GM23338 (cell line): ENCODE results near the gene NR4A1. TPM values are rescaled to one million over a fixed set of nuclear protein-coding genes. Genes with fewer than 3 reads are reported as not detected.

Source experiments
- ATAC-seq: fragments of 200-7000 bp; cut with Tn5 transposase; 3 replicates; pipeline ENCODE4 v1.9.1; 2020
- DNase-seq: peaks from one replicate; pipeline ENCODE4 v3.0.0-alpha.2; 2015; ENCODE audit warnings: low spot score
- H2AFZ ChIP-seq: fragments of 200-600 bp; sonication (generic); 2 replicates; pipeline ENCODE4 v1.8.0; 2016; ENCODE audit warnings: antibody characterized with exemption, mild to moderate bottlenecking, moderate library complexity
- H3F3A ChIP-seq: fragments of 200-600 bp; sonication (generic); replicated peaks from 2 replicates; pipeline ENCODE4 v1.8.0; 2017; ENCODE audit warnings: antibody characterized with exemption, mixed run types, low read depth
- H3K27ac ChIP-seq: fragments of 200-600 bp; sonication (generic); 2 replicates; pipeline ENCODE4 v1.6.1; 2016; ENCODE audit warnings: low read depth
- H3K27me3 ChIP-seq: fragments of 200-600 bp; sonication (generic); 2 replicates; pipeline ENCODE4 v1.8.0; 2016; ENCODE audit warnings: mild to moderate bottlenecking, mixed run types, moderate library complexity; ENCODE audit not compliant: insufficient read depth
- H3K36me3 ChIP-seq: fragments of 200-600 bp; sonication (generic); 2 replicates; pipeline ENCODE4 v1.8.0; 2016; ENCODE audit warnings: mild to moderate bottlenecking; ENCODE audit not compliant: insufficient read depth
- H3K4me1 ChIP-seq: fragments of 200-600 bp; sonication (generic); 2 replicates; pipeline ENCODE4 v1.8.0; 2016; ENCODE audit warnings: mild to moderate bottlenecking, moderate library complexity; ENCODE audit not compliant: insufficient read depth
- H3K4me2 ChIP-seq: fragments of 200-600 bp; sonication (generic); 2 replicates; pipeline ENCODE4 v1.7.1; 2017; ENCODE audit warnings: mixed run types
- H3K4me3 ChIP-seq: fragments of 200-600 bp; sonication (generic); 2 replicates; pipeline ENCODE4 v1.6.1; 2016; ENCODE audit warnings: mixed run types
- H3K79me2 ChIP-seq: fragments of 200-600 bp; sonication (generic); replicated peaks from 2 replicates; pipeline ENCODE4 v1.8.0; 2017; ENCODE audit warnings: mild to moderate bottlenecking; ENCODE audit not compliant: insufficient read depth
- H3K9me2 ChIP-seq: fragments of 200-600 bp; sonication (generic); 2 replicates; pipeline ENCODE4 v1.8.0; 2017; ENCODE audit not compliant: insufficient read depth
- H4K20me1 ChIP-seq: fragments of 200-600 bp; sonication (generic); replicated peaks from 2 replicates; pipeline ENCODE4 v1.8.0; 2017; ENCODE audit warnings: mild to moderate bottlenecking; ENCODE audit not compliant: insufficient read depth
- H3K27ac Mint-ChIP-seq: 2 replicates; pipeline ENCODE4 v1.8.0; 2020; ENCODE audit warnings: inconsistent platforms, mild to moderate bottlenecking, moderate library complexity, mixed read lengths
- H3K27me3 Mint-ChIP-seq: 3 replicates; pipeline ENCODE4 v1.8.0; 2022; ENCODE audit warnings: low read depth, mild to moderate bottlenecking, moderate library complexity, mixed read lengths, inconsistent platforms; ENCODE audit not compliant: insufficient read depth, poor library complexity
- H3K36me3 Mint-ChIP-seq: 3 replicates; pipeline ENCODE4 v1.8.0; 2021; ENCODE audit warnings: low read depth, mild to moderate bottlenecking, inconsistent platforms, moderate library complexity, mixed read lengths
- H3K4me1 Mint-ChIP-seq: 3 replicates; pipeline ENCODE4 v1.8.0; 2020; ENCODE audit warnings: mild to moderate bottlenecking, inconsistent platforms, mixed read lengths
- H3K4me3 Mint-ChIP-seq: 3 replicates; pipeline ENCODE4 v1.8.0; 2021; ENCODE audit warnings: moderate library complexity, mild to moderate bottlenecking, inconsistent platforms, mixed read lengths
- H3K9me3 Mint-ChIP-seq: 3 replicates; pipeline ENCODE4 v1.8.0; 2020; ENCODE audit warnings: moderate library complexity, mild to moderate bottlenecking, inconsistent platforms, mixed read lengths
- CREB1 ChIP-seq: fragments of 250-450 bp; sonication (Bioruptor Pico); IDR thresholded peaks from 2 replicates; pipeline ENCODE4 v1.5.0; 2020; ENCODE audit warnings: low read depth, mild to moderate bottlenecking, moderate library complexity
- EZH2 ChIP-seq: fragments of 200-600 bp; sonication (generic); IDR thresholded peaks from one replicate; pipeline ENCODE4 v1.8.0; 2017; ENCODE audit warnings: antibody characterized with exemption, mild to moderate bottlenecking, low read depth; ENCODE audit not compliant: unreplicated experiment
- EZH2phosphoT487 ChIP-seq: fragments of 200-600 bp; sonication (generic); IDR thresholded peaks from one replicate; pipeline ENCODE4 v1.8.1; 2018; ENCODE audit warnings: antibody characterized with exemption; ENCODE audit not compliant: unreplicated experiment
- JUNB ChIP-seq: IDR thresholded peaks from one replicate; pipeline ENCODE4 v1.6.1; 2016; ENCODE audit warnings: antibody characterized with exemption; ENCODE audit not compliant: unreplicated experiment
- NANOG ChIP-seq: IDR thresholded peaks from 2 replicates; pipeline ENCODE4 v1.6.1; 2016; ENCODE audit warnings: antibody characterized with exemption, borderline replicate concordance
- STAT1 ChIP-seq: IDR thresholded peaks from one replicate; pipeline ENCODE4 v1.6.1; 2016; ENCODE audit warnings: antibody characterized with exemption; ENCODE audit not compliant: unreplicated experiment
- ZNF114 ChIP-seq: fragments of 250-450 bp; sonication (Bioruptor Pico); IDR thresholded peaks from 2 replicates; pipeline ENCODE4 v1.5.0; 2020; ENCODE audit warnings: mild to moderate bottlenecking, moderate library complexity
- ZNF331 ChIP-seq: fragments of 250-450 bp; sonication (Bioruptor Pico); IDR thresholded peaks from 2 replicates; pipeline ENCODE4 v1.5.0; 2020; ENCODE audit warnings: low read depth, mild to moderate bottlenecking, moderate library complexity
- ZNF462 ChIP-seq: fragments of 250-450 bp; sonication (Bioruptor Pico); IDR thresholded peaks from 2 replicates; pipeline ENCODE4 v1.5.0; 2020; ENCODE audit warnings: mild to moderate bottlenecking, moderate library complexity
- polyA plus RNA-seq: library from polyadenylated mRNA; unstranded; fragments of >200 nt; fragmentation: Nextera tagmentation; extraction: Ambion mirVana; gene quantifications from 2 replicates; pipeline ENCODE4 v1.2.1, GENCODE V29; 2016
- total RNA-seq: library from RNA; depleted of rRNA; stranded (reverse); fragments of >200 nt; shearing (Covaris generic); gene quantifications from 2 replicates; pipeline ENCODE4 v1.2.3, GENCODE V29; 2014
- TF ChIP-seq, protein P1 (sequence below), 2 experiments: fragments of 200-600 bp in 1 of 2; sonication (generic) in 1 of 2; conservative IDR thresholded peaks; 2 replicates each; pipeline versions ENCODE4 v1.5.1 to v1.6.1; 2016 to 2017; ENCODE audit warnings: antibody characterized with exemption in 2 of 2, low read depth in 2 of 2, mild to moderate bottlenecking in 2 of 2, moderate library complexity in 1 of 2

Gene NR4A1
- total and polyA plus RNA-seq, 2 experiments from 2014 or later = 7.5 to 19.1 TPM

DNA sequence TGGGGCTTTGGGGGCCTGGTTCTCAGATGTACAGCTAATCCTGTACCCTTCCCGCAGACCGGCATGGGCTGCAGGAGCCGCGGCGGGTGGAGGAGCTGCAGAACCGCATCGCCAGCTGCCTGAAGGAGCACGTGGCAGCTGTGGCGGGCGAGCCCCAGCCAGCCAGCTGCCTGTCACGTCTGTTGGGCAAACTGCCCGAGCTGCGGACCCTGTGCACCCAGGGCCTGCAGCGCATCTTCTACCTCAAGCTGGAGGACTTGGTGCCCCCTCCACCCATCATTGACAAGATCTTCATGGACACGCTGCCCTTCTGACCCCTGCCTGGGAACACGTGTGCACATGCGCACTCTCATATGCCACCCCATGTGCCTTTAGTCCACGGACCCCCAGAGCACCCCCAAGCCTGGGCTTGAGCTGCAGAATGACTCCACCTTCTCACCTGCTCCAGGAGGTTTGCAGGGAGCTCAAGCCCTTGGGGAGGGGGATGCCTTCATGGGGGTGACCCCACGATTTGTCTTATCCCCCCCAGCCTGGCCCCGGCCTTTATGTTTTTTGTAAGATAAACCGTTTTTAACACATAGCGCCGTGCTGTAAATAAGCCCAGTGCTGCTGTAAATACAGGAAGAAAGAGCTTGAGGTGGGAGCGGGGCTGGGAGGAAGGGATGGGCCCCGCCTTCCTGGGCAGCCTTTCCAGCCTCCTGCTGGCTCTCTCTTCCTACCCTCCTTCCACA, 7.6 kb downstream of the NR4A1 start (continued):
- TF ChIP-seq ZNF462 (CRISPR knock-in tag) (no peak), STAT1 (no peak), CREB1 (CRISPR knock-in tag) (no peak), EZH2phosphoT487 (no peak), EZH2 (no peak)

DNA sequence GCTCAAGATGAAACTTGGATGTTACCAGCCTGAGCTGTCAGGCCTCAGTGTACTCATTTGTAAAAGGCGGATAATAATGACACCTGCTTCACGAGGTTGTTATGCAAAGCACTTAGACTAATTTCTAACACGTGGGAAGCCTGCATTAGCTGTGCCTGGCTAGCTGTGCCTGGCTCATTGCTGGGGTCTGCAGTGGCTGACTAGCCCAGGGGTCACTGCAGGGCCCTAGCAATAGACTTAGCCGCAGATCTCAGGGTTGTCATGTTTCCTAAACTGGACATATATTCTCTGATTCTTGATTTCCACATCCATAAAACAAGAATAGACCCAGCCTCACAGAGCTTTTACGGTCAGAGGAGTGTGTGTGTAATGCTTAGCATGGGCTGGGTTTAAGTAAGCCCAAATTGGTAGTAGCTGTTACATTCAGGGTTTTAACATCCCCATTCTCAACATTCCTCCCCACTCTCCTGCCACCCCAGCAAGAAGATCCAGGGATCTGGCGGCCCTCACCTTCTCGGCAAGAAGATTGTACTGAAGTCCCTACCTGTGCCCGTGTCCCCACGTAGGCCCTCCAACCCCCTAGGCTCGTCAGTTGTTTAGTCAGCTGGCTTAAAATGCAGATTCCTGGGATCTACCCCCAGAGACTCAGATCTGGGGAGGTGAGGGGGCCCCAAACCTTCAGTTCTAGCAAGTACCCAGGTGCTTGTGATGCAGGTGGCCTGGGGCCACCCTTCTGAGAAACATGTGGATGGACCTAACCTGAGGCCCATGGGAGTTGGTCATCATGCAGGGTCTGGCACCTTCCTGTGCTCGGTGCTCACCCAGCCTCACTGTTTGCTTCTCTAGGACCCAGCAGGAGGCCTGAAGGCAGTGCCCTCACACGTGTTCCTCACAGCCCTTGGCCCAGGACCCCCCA, 8.6 kb downstream of the NR4A1 start:
- H3K4me3 Mint-ChIP-seq = no peak overlapping the region
- Histone ChIP-seq H3K27ac (no peak overlapping the region), H3F3A (no peaks in the 10 kb centered on the region), H2AFZ (no peak overlapping the region), H4K20me1 (no peaks in the 10 kb centered on the region), H3K79me2 (no peaks in the 10 kb centered on the region), H3K27me3 (no peaks in the 10 kb centered on the region), H3K4me1 (no peaks in the 10 kb centered on the region), H3K4me2 (no peak overlapping the region), H3K9me2 (no peaks in the 10 kb centered on the region), H3K36me3 (no peaks in the 10 kb centered on the region), H3K4me3 (no peak overlapping the region)
- H3K27me3 Mint-ChIP-seq = peaks cover 12% of the 10 kb centered on the region
- peaks cover 2% of the 10 kb centered on the region; the same call in 1 of the 3 replicates for H3K4me1 Mint-ChIP-seq
- ATAC-seq (no peak), DNase-seq (no peak)
- peaks cover 10% of the 10 kb centered on the region for H3K36me3 Mint-ChIP-seq
- no peak for TF ChIP-seq ZNF114
- no peak for TF ChIP-seq NANOG
- TF ChIP-seq, protein P1, sequence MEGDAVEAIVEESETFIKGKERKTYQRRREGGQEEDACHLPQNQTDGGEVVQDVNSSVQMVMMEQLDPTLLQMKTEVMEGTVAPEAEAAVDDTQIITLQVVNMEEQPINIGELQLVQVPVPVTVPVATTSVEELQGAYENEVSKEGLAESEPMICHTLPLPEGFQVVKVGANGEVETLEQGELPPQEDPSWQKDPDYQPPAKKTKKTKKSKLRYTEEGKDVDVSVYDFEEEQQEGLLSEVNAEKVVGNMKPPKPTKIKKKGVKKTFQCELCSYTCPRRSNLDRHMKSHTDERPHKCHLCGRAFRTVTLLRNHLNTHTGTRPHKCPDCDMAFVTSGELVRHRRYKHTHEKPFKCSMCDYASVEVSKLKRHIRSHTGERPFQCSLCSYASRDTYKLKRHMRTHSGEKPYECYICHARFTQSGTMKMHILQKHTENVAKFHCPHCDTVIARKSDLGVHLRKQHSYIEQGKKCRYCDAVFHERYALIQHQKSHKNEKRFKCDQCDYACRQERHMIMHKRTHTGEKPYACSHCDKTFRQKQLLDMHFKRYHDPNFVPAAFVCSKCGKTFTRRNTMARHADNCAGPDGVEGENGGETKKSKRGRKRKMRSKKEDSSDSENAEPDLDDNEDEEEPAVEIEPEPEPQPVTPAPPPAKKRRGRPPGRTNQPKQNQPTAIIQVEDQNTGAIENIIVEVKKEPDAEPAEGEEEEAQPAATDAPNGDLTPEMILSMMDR (conservative IDR thresholded peaks at IDR 0.05; ENCODE audit: low read depth in 2 of 2) = no peak
- TF ChIP-seq EZH2 = no peak
- TF ChIP-seq CREB1 (CRISPR knock-in tag) = no peak
- TF ChIP-seq JUNB = no peak
- TF ChIP-seq ZNF331 (CRISPR knock-in tag) = no peak
- H3K9me3 Mint-ChIP-seq = no peaks in the 10 kb centered on the region
- no peak overlapping the region for H3K27ac Mint-ChIP-seq
